ENCODE measurements around the gene SNCAIP.

Gene SNCAIP

DNA sequence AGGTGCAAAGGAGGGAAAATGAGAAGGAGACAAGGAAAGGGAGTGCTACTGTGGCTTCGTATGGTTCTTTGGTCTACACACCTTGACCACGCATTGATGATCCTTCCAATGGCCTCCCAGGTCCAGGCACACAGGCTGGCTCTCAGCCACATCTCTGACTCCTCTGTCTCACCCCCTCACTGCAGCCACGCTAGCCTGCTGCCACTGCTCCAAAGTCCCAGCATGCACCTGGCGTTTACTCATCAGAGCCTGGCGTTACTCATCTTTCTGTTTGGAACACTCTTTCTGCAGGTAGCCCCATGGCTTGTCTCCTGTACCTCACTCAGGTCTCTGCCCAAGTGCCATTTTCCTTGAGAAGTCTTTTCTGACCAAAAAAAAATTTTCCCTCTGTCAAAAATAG lies 195.5 kb downstream of the SNCAIP start:
- DNase-seq (ENCODE audit: low read depth), result no peak

DNA sequence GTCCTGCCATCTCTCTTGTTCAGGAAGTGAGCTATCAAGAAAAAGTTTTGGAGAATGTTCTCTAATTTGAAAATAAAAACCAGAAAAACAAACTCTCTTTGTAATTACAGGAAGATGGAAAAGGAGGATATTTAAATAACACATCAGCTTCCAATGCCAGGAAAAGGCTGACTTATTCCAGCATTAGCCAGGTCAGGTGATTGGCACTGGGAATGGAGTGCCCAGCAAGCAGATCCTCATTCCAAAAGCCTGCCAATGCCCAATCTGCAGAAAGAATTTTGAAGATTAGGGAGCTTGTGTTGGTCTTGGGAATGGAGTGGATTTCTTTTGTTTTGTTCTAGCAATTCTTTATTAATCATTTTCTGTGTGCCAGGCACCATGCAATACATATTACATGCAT lies 196.6 kb downstream of the SNCAIP start:
- no peak for DNase-seq (ENCODE audit: low read depth)
